ENCODE data around the gene LAS1L.
"Not testable (repeated sequence)": the region's sequence is repeated elsewhere in the genome, so short reads cannot be mapped to it uniquely, and the experiment has no call there.

Gene LAS1L

GRCh38 chrX:65491620-65492019 is 43.0 kb downstream of the LAS1L start:
- TF ChIP-seq CTCF (IDR thresholded peaks at IDR 0.05; ENCODE audit: control extremely low read depth, extremely low read depth, low read depth, missing control alignments): no peak
- DNase-seq (ENCODE audit: extremely low spot score): no peak
- CTCF ChIA-PET: no interaction called here
- POLR2A ChIA-PET: no interaction called here

DNA sequence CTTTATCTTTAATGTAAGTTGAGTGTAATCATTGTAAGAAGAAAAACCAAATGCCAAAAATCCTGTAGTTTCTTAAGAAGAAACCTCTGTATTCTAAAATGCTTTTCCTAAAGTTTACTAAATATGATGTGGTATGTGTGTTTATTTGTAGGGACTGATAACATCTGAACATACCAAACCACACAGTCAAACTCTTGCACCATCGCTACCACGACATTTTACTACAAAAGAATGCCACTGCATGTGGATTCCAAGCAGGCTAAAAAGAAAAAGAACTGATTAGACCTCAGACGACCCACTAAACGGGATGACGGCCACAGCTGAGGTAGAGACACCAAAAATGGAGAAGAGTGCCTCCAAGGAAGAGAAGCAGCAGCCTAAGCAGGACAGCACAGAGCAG is 46.1 kb downstream of the LAS1L start:
- CTCF ChIA-PET: interaction anchor here (0.9 to 1.5 kb wide), 2 partner anchors 9 to 39 kb away, joined by 3 read pairs; no protein-coding TSS in a partner anchor
- POLR2A ChIA-PET: no interaction called here
- no peak for TF ChIP-seq CTCF (IDR thresholded peaks at IDR 0.05; ENCODE audit: control extremely low read depth, extremely low read depth, low read depth, missing control alignments)
- DNase-seq (ENCODE audit: extremely low spot score): no peak

DNA sequence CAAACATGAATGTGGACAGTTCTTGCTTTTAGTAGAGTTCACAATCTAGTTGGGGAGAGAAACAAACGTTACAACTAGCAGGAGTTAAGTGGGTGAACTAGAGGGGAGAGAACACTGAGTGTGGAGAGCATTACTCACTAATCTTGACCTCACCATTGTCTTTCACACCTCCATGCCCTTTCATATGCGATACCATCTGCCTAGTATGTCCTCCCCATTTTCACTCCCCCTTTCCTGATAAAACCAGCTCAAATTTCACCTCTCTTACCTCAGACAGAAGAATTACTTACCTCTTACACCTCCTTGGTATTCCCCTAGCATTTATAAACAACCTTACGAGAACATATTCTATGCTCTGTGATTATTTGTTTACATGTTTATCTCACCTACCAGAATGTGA is 53.6 kb downstream of the LAS1L start:
- CTCF ChIA-PET: no interaction called here
- DNase-seq (ENCODE audit: extremely low spot score): no peak
- no peak for TF ChIP-seq CTCF (IDR thresholded peaks at IDR 0.05; ENCODE audit: control extremely low read depth, extremely low read depth, low read depth, missing control alignments)
- POLR2A ChIA-PET: no interaction called here

DNA sequence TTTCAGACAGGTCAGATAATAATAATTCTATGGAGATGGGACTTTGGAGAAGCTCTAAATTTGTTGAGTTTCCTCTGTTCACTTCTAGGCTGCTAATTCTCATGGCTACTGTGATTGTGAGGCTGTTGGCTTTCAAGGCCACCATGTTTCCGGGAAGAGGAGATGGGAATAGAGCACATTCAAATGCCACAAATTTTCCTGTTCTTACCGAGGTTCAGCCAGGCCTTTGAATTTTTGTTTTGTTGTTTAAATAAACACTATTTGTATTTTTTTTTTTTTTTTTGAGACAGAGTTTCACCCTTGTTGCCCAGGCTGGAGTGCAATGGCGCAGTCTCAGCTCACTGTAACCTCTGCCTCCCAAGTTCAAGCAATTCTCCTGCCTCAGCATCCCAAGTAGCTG is 55.5 kb downstream of the LAS1L start:
- DNase-seq (ENCODE audit: extremely low spot score); POLR2A ChIA-PET; CTCF ChIA-PET: not testable (repeated sequence)

GRCh38 chrX:65476564-65476963 is 58.0 kb downstream of the LAS1L start:
- ChIA-PET POLR2A (no interaction called here), CTCF (no interaction called here)
- TF ChIP-seq CTCF (IDR thresholded peaks at IDR 0.05; ENCODE audit: control extremely low read depth, extremely low read depth, low read depth, missing control alignments): no peak
- DNase-seq (ENCODE audit: extremely low spot score): no peak

DNA sequence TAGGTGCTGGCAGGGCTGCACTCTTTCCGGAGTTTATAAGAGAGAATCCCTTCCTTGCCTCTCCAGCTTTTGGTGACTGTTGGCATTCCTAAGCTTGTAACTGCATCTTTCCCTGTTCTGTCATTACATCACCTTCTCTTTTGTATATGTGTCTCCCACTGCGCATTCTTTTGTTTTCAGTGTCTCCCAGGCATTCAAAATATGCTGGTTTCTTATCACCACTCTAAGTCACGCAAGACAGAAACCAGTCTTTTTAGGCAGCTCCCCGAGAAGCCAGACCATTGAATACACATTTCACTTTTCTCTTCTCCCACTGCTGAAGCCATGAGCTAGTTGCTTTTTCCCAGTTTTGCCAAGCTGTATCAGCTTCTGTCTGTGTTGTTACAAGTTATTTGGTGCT is 71.0 kb downstream of the LAS1L start:
- no peak for DNase-seq (ENCODE audit: extremely low spot score)
- POLR2A ChIA-PET: no interaction called here
- no peak for TF ChIP-seq CTCF (IDR thresholded peaks at IDR 0.05; ENCODE audit: control extremely low read depth, extremely low read depth, low read depth, missing control alignments)
- CTCF ChIA-PET: interaction anchor here (0.9 to 2.0 kb wide), 2 partner anchors 10 to 12 kb away, joined by 3 to 9 read pairs; no protein-coding TSS in a partner anchor
